NT2/D1 (cell line): ENCODE results near the gene KLF4.

Source experiments
- DNase-seq: peaks from one replicate; pipeline ENCODE4 v3.0.0-alpha.2; 2011; ENCODE audit warnings: low read depth, low spot score
- H3K27me3 ChIP-seq: 2 replicates; pipeline ENCODE4 v1.6.0; 2011; ENCODE audit warnings: mild to moderate bottlenecking; ENCODE audit not compliant: insufficient read length, insufficient read depth
- H3K36me3 ChIP-seq: 2 replicates; pipeline ENCODE4 v1.6.1; 2011; ENCODE audit warnings: mild to moderate bottlenecking, low read length, mixed read lengths; ENCODE audit not compliant: insufficient read depth, insufficient read length
- H3K4me1 ChIP-seq: 2 replicates; pipeline ENCODE4 v1.5.1; 2011; ENCODE audit not compliant: insufficient read depth, insufficient read length
- H3K4me3 ChIP-seq: 2 replicates; pipeline ENCODE4 v1.5.1; 2011; ENCODE audit warnings: low read depth; ENCODE audit not compliant: insufficient read length
- H3K9ac ChIP-seq: 2 replicates; pipeline ENCODE4 v1.6.0; 2011; ENCODE audit warnings: low read depth; ENCODE audit not compliant: insufficient read length
- H3K9me3 ChIP-seq: 2 replicates; pipeline ENCODE4 v1.5.1; 2011; ENCODE audit warnings: mild to moderate bottlenecking, low read length; ENCODE audit not compliant: insufficient read depth
- SUZ12 ChIP-seq: IDR thresholded peaks from 2 replicates; pipeline ENCODE4 v1.6.1; 2011; ENCODE audit not compliant: insufficient read length, insufficient read depth; ENCODE audit errors: extremely low read depth
- YY1 ChIP-seq: IDR thresholded peaks from 2 replicates; pipeline ENCODE4 v1.6.1; 2011; ENCODE audit not compliant: insufficient read length, insufficient read depth
- ZNF274 ChIP-seq: IDR thresholded peaks from 2 replicates; pipeline ENCODE4 v1.6.1; 2011; ENCODE audit warnings: mild to moderate bottlenecking, low read depth, low read length

Gene KLF4

GRCh38 chr9:107489687-107490605 is at the start of gene KLF4:
Gene KLF4 (minus strand): TSS chr9:107489769. CDS start chr9:107489172, 597 bp downstream.
- TF ChIP-seq SUZ12, result no peak
- no peak for TF ChIP-seq YY1
- no peak for TF ChIP-seq ZNF274
- Histone ChIP-seq H3K4me1 (peaks cover 12% of the 10 kb centered on the region), H3K9me3 (no peaks in the 10 kb centered on the region), H3K4me3 (peak within 1 kb of the TSS; percentile 76), H3K36me3 (peaks cover 21% of the 10 kb centered on the region), H3K9ac (peak within 1 kb of the TSS; percentile 87), H3K27me3 (peaks cover 55% of the 10 kb centered on the region)
- peak; percentile 89 for DNase-seq

- Histone ChIP-seq H3K27me3 (no peaks in the 10 kb centered on the region), H3K9me3 (no peaks in the 10 kb centered on the region), H3K36me3 (no peaks in the 10 kb centered on the region), H3K4me1 (peaks cover under 1% of the 10 kb centered on the region), H3K4me3 (no peak overlapping the region), H3K9ac (no peak overlapping the region)
- no peak for DNase-seq
- TF ChIP-seq YY1, result no peak
- TF ChIP-seq SUZ12, result no peak
- TF ChIP-seq ZNF274, result no peak
Measured at GRCh38 chr9:107536462-107536861, 46.9 kb upstream of the KLF4 start.

GRCh38 chr9:107534510-107535078 is 45.0 kb upstream of the KLF4 start:
- Histone ChIP-seq H3K36me3 (no peaks in the 10 kb centered on the region), H3K9me3 (no peaks in the 10 kb centered on the region), H3K4me3 (no peak overlapping the region), H3K9ac (no peak overlapping the region), H3K27me3 (no peaks in the 10 kb centered on the region), H3K4me1 (no peaks in the 10 kb centered on the region)
- TF ChIP-seq YY1 (no peak), SUZ12 (no peak), ZNF274 (no peak)
- no peak for DNase-seq

- no peak for DNase-seq
Measured at GRCh38 chr9:107530679-107531078, 41.1 kb upstream of the KLF4 start.

GRCh38 chr9:107528686-107529085 is 39.1 kb upstream of the KLF4 start:
- Histone ChIP-seq H3K9ac (no peak overlapping the region), H3K36me3 (no peaks in the 10 kb centered on the region), H3K4me1 (no peaks in the 10 kb centered on the region), H3K9me3 (no peaks in the 10 kb centered on the region), H3K27me3 (no peaks in the 10 kb centered on the region), H3K4me3 (no peak overlapping the region)
- TF ChIP-seq YY1 (no peak), SUZ12 (no peak), ZNF274 (no peak)
- no peak for DNase-seq

More at GRCh38 chr9:107530679-107531078, 41.1 kb upstream of the KLF4 start:
- Histone ChIP-seq H3K4me3 (no peak overlapping the region), H3K27me3 (no peaks in the 10 kb centered on the region), H3K4me1 (no peaks in the 10 kb centered on the region), H3K9me3 (no peaks in the 10 kb centered on the region), H3K9ac (no peak overlapping the region), H3K36me3 (no peaks in the 10 kb centered on the region)
- TF ChIP-seq SUZ12 (no peak), ZNF274 (no peak), YY1 (no peak)

- Histone ChIP-seq H3K27me3 (no peaks in the 10 kb centered on the region), H3K4me1 (no peaks in the 10 kb centered on the region), H3K9me3 (no peaks in the 10 kb centered on the region), H3K36me3 (no peaks in the 10 kb centered on the region), H3K9ac (no peak overlapping the region), H3K4me3 (no peak overlapping the region)
- no peak for TF ChIP-seq SUZ12
- TF ChIP-seq YY1, result no peak
- no peak for TF ChIP-seq ZNF274
- DNase-seq, result no peak
Measured at GRCh38 chr9:107523539-107523938, 34.0 kb upstream of the KLF4 start.

GRCh38 chr9:107520186-107520585 is 30.6 kb upstream of the KLF4 start:
- H3K4me1 ChIP-seq, result no peaks in the 10 kb centered on the region
- TF ChIP-seq SUZ12 (no peak), ZNF274 (no peak), YY1 (no peak)
- H3K27me3 ChIP-seq, result no peaks in the 10 kb centered on the region
- H3K4me3 ChIP-seq, result no peak overlapping the region
- no peak overlapping the region for H3K9ac ChIP-seq
- no peaks in the 10 kb centered on the region for H3K36me3 ChIP-seq
- no peaks in the 10 kb centered on the region for H3K9me3 ChIP-seq
- DNase-seq, result no peak
